Measurements from ENCODE around the gene DYNC2LI1.

Gene DYNC2LI1

DNA sequence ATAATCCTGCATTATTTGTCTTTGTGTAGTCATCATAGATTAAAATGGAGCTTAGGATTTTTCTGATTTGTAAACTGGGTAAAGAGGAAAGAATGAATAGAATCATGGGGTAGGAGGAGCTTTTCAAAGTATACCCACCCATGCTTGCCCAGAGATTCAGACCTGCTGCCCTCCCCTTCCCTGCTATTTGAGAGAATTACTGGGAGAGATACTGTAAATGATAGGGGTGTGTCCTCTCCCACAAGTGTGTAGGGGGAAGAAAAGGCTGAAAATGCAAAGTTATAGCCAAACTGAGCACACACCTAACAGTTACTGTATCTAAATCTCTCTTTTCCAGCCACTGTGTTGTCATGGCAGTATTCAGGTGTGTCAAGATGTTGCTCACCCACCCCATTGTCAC is 21.5 kb upstream of the DYNC2LI1 start:
- TF ChIP-seq ZNF558 (tag by site-specific recombination; IDR thresholded peaks at IDR 0.05): no peak
- TF ChIP-seq WT1 (tag by site-specific recombination; IDR thresholded peaks at IDR 0.05): no peak
- no peak for TF ChIP-seq MYNN (tag by site-specific recombination; IDR thresholded peaks at IDR 0.05; ENCODE audit: borderline replicate concordance)
- TF ChIP-seq HOXA7 (CRISPR knock-in tag; IDR thresholded peaks at IDR 0.05; ENCODE audit: borderline replicate concordance): no peak
- no peak for TF ChIP-seq ZNF302 (tag by site-specific recombination; IDR thresholded peaks at IDR 0.05; ENCODE audit: low read depth)
- no peak for TF ChIP-seq ZNF155 (tag by site-specific recombination; IDR thresholded peaks at IDR 0.05)
- TF ChIP-seq ZNF292 (tag by site-specific recombination; IDR thresholded peaks at IDR 0.05; ENCODE audit: borderline replicate concordance, low read depth): no peak
- TF ChIP-seq IKZF3 (tag by site-specific recombination; IDR thresholded peaks at IDR 0.05): no peak
- TF ChIP-seq, protein P1, sequence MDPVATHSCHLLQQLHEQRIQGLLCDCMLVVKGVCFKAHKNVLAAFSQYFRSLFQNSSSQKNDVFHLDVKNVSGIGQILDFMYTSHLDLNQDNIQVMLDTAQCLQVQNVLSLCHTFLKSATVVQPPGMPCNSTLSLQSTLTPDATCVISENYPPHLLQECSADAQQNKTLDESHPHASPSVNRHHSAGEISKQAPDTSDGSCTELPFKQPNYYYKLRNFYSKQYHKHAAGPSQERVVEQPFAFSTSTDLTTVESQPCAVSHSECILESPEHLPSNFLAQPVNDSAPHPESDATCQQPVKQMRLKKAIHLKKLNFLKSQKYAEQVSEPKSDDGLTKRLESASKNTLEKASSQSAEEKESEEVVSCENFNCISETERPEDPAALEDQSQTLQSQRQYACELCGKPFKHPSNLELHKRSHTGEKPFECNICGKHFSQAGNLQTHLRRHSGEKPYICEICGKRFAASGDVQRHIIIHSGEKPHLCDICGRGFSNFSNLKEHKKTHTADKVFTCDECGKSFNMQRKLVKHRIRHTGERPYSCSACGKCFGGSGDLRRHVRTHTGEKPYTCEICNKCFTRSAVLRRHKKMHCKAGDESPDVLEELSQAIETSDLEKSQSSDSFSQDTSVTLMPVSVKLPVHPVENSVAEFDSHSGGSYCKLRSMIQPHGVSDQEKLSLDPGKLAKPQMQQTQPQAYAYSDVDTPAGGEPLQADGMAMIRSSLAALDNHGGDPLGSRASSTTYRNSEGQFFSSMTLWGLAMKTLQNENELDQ (tag by site-specific recombination; IDR thresholded peaks at IDR 0.05; ENCODE audit: low read depth): no peak
- TF ChIP-seq ZFHX2 (tag by site-specific recombination; conservative IDR thresholded peaks at IDR 0.05): no peak
- TF ChIP-seq ZNF211 (tag by site-specific recombination; IDR thresholded peaks at IDR 0.05; ENCODE audit: low read depth): no peak
- TF ChIP-seq ZNF621 (tag by site-specific recombination; IDR thresholded peaks at IDR 0.05): no peak
- TF ChIP-seq ZNF223 (tag by site-specific recombination; IDR thresholded peaks at IDR 0.05): no peak
- TF ChIP-seq, protein P2, sequence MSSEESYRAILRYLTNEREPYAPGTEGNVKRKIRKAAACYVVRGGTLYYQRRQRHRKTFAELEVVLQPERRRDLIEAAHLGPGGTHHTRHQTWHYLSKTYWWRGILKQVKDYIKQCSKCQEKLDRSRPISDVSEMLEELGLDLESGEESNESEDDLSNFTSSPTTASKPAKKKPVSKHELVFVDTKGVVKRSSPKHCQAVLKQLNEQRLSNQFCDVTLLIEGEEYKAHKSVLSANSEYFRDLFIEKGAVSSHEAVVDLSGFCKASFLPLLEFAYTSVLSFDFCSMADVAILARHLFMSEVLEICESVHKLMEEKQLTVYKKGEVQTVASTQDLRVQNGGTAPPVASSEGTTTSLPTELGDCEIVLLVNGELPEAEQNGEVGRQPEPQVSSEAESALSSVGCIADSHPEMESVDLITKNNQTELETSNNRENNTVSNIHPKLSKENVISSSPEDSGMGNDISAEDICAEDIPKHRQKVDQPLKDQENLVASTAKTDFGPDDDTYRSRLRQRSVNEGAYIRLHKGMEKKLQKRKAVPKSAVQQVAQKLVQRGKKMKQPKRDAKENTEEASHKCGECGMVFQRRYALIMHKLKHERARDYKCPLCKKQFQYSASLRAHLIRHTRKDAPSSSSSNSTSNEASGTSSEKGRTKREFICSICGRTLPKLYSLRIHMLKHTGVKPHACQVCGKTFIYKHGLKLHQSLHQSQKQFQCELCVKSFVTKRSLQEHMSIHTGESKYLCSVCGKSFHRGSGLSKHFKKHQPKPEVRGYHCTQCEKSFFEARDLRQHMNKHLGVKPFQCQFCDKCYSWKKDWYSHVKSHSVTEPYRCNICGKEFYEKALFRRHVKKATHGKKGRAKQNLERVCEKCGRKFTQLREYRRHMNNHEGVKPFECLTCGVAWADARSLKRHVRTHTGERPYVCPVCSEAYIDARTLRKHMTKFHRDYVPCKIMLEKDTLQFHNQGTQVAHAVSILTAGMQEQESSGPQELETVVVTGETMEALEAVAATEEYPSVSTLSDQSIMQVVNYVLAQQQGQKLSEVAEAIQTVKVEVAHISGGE (tag by site-specific recombination; conservative IDR thresholded peaks at IDR 0.05; ENCODE audit: low read depth): no peak
- no peak for TF ChIP-seq ZNF416 (tag by site-specific recombination; IDR thresholded peaks at IDR 0.05)
- Histone ChIP-seq H3K4me3 (ENCODE audit: low read depth, low read length) (no peak overlapping the region), H3K36me3 (ENCODE audit: control insufficient read depth in 2 of 2, insufficient read depth in 1 of 2, low read length in 2 of 2) (peaks cover 0 to 6% of the 10 kb centered on the region in 2 experiments; a peak in 1 of 3 replicates), H3K9me3 (ENCODE audit: control insufficient read depth, insufficient read depth, low read depth, low read length) (no peaks in the 10 kb centered on the region), H3K27ac (ENCODE audit: extremely low read depth, low read depth, low read length) (no peak overlapping the region), H3K4me1 (ENCODE audit: control insufficient read depth, insufficient read depth, low read length) (no peaks in the 10 kb centered on the region)
- POLR2A ChIA-PET: interaction anchor here (1.2 kb wide), 1 partner anchor 22 kb away, joined by 3 read pairs; the partner anchor contains the start of gene DYNC2LI1
- CTCF ChIA-PET: no interaction called here

DNA sequence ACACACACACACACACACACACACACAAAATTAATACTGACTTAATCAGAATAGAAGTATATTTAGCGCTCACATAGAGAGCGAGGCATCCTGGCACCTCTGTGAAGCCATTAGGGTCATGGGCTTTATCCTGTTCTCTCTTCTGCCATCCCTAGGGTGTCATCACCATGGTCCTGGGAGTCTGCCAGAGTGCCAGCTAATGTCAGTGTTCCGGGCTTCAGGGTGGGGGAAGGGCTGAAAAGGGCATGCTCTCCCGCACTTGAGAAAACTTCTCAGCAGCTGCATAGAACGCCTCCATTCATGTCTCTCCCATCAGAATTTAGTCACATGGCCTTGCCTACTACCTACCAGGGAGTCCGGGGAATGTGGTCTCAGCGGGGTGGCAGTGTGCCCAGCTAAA is 19.7 kb upstream of the DYNC2LI1 start:
- no peak overlapping the region for H3K4me3 ChIP-seq (ENCODE audit: low read depth, low read length)
- no peaks in the 10 kb centered on the region for H3K9me3 ChIP-seq (ENCODE audit: control insufficient read depth, insufficient read depth, low read depth, low read length)
- H3K27ac ChIP-seq (ENCODE audit: extremely low read depth, low read depth, low read length): no peak overlapping the region
- no peaks in the 10 kb centered on the region for H3K4me1 ChIP-seq (ENCODE audit: control insufficient read depth, insufficient read depth, low read length)
- TF ChIP-seq KLF8 (tag by site-specific recombination; IDR thresholded peaks at IDR 0.05): no peak
- no peak for TF ChIP-seq ZNF239 (tag by site-specific recombination; IDR thresholded peaks at IDR 0.05)
- TF ChIP-seq, protein P3, sequence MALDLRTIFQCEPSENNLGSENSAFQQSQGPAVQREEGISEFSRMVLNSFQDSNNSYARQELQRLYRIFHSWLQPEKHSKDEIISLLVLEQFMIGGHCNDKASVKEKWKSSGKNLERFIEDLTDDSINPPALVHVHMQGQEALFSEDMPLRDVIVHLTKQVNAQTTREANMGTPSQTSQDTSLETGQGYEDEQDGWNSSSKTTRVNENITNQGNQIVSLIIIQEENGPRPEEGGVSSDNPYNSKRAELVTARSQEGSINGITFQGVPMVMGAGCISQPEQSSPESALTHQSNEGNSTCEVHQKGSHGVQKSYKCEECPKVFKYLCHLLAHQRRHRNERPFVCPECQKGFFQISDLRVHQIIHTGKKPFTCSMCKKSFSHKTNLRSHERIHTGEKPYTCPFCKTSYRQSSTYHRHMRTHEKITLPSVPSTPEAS (tag by site-specific recombination; IDR thresholded peaks at IDR 0.05): peak; percentile 23; the same call in 1 of the 2 replicates
- H3K36me3 ChIP-seq (ENCODE audit: control insufficient read depth in 2 of 2, insufficient read depth in 1 of 2, low read length in 2 of 2): peaks cover 3 to 6% of the 10 kb centered on the region in 2 experiments; a peak in 2 of 3 replicates
- CTCF ChIA-PET: no interaction called here
- POLR2A ChIA-PET: no interaction called here

All from HEK293 (cell line).